B cell (primary cell): ENCODE results near the gene LRBA. TPM values are rescaled to one million over a fixed set of nuclear protein-coding genes. Genes with fewer than 3 reads are reported as not detected.

Experiments used
- ATAC-seq: fragments of 200-7000 bp; cut with Tn5 transposase; one replicate; pipeline ENCODE4 v1.10.0; 2021; ENCODE audit warnings: low read depth, mild to moderate bottlenecking, moderate number of reproducible peaks, moderate library complexity
- CTCF ChIA-PET: fragments of 350-600 bp; sonication (Branson Sonifier 250); formaldehyde crosslinking; loops from one replicate; lab custom pipeline; 2021; ENCODE audit warnings: antibody characterized with exemption, inconsistent platforms; lab: Charles Lee
- POLR2A ChIA-PET: fragments of 350-600 bp; sonication (Branson Sonifier 250); formaldehyde crosslinking; loops from one replicate; lab custom pipeline; 2021; ENCODE audit warnings: antibody characterized with exemption; lab: Charles Lee
- DNase-seq: peaks from one replicate; pipeline ENCODE4 v3.0.0; 2013
- H2AFZ ChIP-seq: 2 replicates; pipeline ENCODE4 v1.6.1; 2012; ENCODE audit warnings: mild to moderate bottlenecking, low read depth, low read length; ENCODE audit not compliant: insufficient read depth, poor library complexity, severe bottlenecking
- H3K27ac ChIP-seq, 2 donors: 1 replicate in 1 of 2; 2 replicates in 1 of 2; pipeline ENCODE4 v1.5.1; 2012 to 2013; ENCODE audit warnings: low read length in 2 of 2, mild to moderate bottlenecking in 2 of 2, moderate library complexity in 1 of 2
- H3K27me3 ChIP-seq, 4 experiments: fragments of 200-600 bp in 1 of 4; sonication (generic) in 1 of 4; replicated peaks in 1 of 4; 1 replicate in 2 of 4; 2 replicates in 2 of 4; pipeline versions ENCODE4 v1.6.1 to v1.7.0; 2013 to 2016; ENCODE audit warnings: low read length in 3 of 4, mild to moderate bottlenecking in 2 of 4, mixed read lengths in 1 of 4, moderate library complexity in 1 of 4; ENCODE audit not compliant: insufficient read depth in 4 of 4, control insufficient read depth in 3 of 4; ENCODE audit errors: control extremely low read depth in 1 of 4
- H3K36me3 ChIP-seq, 2 experiments: replicated peaks in 1 of 2; 1 replicate in 1 of 2; 2 replicates in 1 of 2; pipeline versions ENCODE4 v1.6.1 to v1.7.1; 2013; ENCODE audit warnings: low read length in 1 of 2; ENCODE audit not compliant: insufficient read depth in 2 of 2, control insufficient read depth in 1 of 2; ENCODE audit errors: control extremely low read depth in 1 of 2, extremely low read depth in 1 of 2
- H3K4me1 ChIP-seq, 2 donors: fragments of 200-600 bp in 1 of 2; sonication (generic) in 1 of 2; 1 replicate in 1 of 2; 2 replicates in 1 of 2; pipeline versions ENCODE4 v1.5.1 to v1.6.1; 2013 to 2017; ENCODE audit warnings: low read length in 2 of 2; ENCODE audit not compliant: control insufficient read depth in 2 of 2, insufficient read depth in 2 of 2
- H3K4me2 ChIP-seq: replicated peaks from 2 replicates; pipeline ENCODE3; 2012; ENCODE audit warnings: mild to moderate bottlenecking, low read depth, low read length; ENCODE audit not compliant: poor library complexity, severe bottlenecking
- H3K4me3 ChIP-seq, 5 experiments: fragments of 200-600 bp in 1 of 5; sonication (generic) in 1 of 5; 1 replicate in 3 of 5; 2 replicates in 2 of 5; pipeline versions ENCODE4 v1.5.1 to v1.7.0; 2011 to 2016; ENCODE audit warnings: low read length in 4 of 5, mild to moderate bottlenecking in 4 of 5, low read depth in 2 of 5, control low read depth in 1 of 5, moderate library complexity in 1 of 5; ENCODE audit not compliant: insufficient read depth in 1 of 5; ENCODE audit errors: control extremely low read depth in 1 of 5, extremely low read depth in 1 of 5
- H3K79me2 ChIP-seq: fragments of 200-600 bp; sonication (generic); one replicate; pipeline ENCODE4 v1.6.0; 2016; ENCODE audit warnings: low read length; ENCODE audit not compliant: control insufficient read depth, insufficient read depth
- H3K9ac ChIP-seq: fragments of 200-600 bp; sonication (generic); 2 replicates; pipeline ENCODE4 v1.6.1; 2017; ENCODE audit warnings: mild to moderate bottlenecking, low read length, moderate library complexity
- H3K9me3 ChIP-seq, 3 donors: one replicate each; pipeline versions ENCODE4 v1.6.1 to v1.7.1; 2013; ENCODE audit warnings: low read length in 2 of 3; ENCODE audit not compliant: control insufficient read depth in 2 of 3, insufficient read depth in 1 of 3; ENCODE audit errors: control extremely low read depth in 1 of 3
- H4K20me1 ChIP-seq: 2 replicates; pipeline ENCODE4 v1.6.0; 2012; ENCODE audit warnings: mild to moderate bottlenecking, low read length; ENCODE audit not compliant: insufficient read depth, control insufficient read depth, poor library complexity, severe bottlenecking
- H3K27ac Mint-ChIP-seq: one replicate; pipeline ENCODE4 v1.8.0; 2021; ENCODE audit warnings: mixed read lengths
- H3K27me3 Mint-ChIP-seq: one replicate; pipeline ENCODE4 v1.8.0; 2021; ENCODE audit warnings: mixed read lengths
- H3K4me1 Mint-ChIP-seq: one replicate; pipeline ENCODE4 v1.8.0; 2021; ENCODE audit warnings: mixed read lengths
- H3K4me3 Mint-ChIP-seq: one replicate; pipeline ENCODE4 v1.8.0; 2021; ENCODE audit warnings: mixed read lengths
- H3K9me3 Mint-ChIP-seq: one replicate; pipeline ENCODE4 v1.8.0; 2022; ENCODE audit warnings: mixed read lengths; ENCODE audit not compliant: insufficient read depth
- CTCF ChIP-seq: fragments of 200-600 bp; IDR thresholded peaks from one replicate; pipeline ENCODE4 v1.8.0; 2022; ENCODE audit warnings: antibody characterized with exemption, mild to moderate bottlenecking
- EZH2 ChIP-seq: IDR thresholded peaks from 2 replicates; pipeline ENCODE4 v1.6.1; 2012; ENCODE audit warnings: borderline replicate concordance, low read depth, mild to moderate bottlenecking, moderate library complexity, low read length; ENCODE audit not compliant: insufficient read depth, poor library complexity, severe bottlenecking
- WGBS: methylation state at CpG from one replicate; pipeline ENCODE4 v1.1.5; 2013; ENCODE audit warnings: missing lambda C conversion rate; ENCODE audit not compliant: insufficient coverage; 5-methylcytosine and 5-hydroxymethylcytosine counted together
- intact Hi-C: fragments of 100-400 bp; cut with micrococcal nuclease; formaldehyde crosslinking; loops from one replicate; pipeline ENCODE4 v1.10.0; 2022
- polyA plus RNA-seq: library from polyadenylated mRNA; depleted of rRNA; stranded (reverse); fragments of >200 nt; gene quantifications from 2 replicates; pipeline ENCODE4 v1.2.3, GENCODE V29; 2012
- total RNA-seq, 2 donors: library from RNA; stranded (reverse); fragments of 120-200 nt in 1 of 2; gene quantifications; 1 replicate in 1 of 2; 2 replicates in 1 of 2; pipeline versions ENCODE4 v1.2.3 to v1.2.4, GENCODE V29; 2013 to 2022

LRBA gene
- total and polyA plus RNA-seq, 2 donors (not counting 1 experiment from before 2014, with no cell fraction given): 17.5 to 86.7 TPM

GRCh38 chr4:150447356-150447755 lies 567.7 kb downstream of the LRBA start:
- H3K4me1 ChIP-seq: no peaks in the 10 kb centered on the region
- WGBS: no CpG with 5 or more reads among the region's 1 CpG
- H3K27me3 ChIP-seq: no peaks in the 10 kb centered on the region
- Mint-ChIP-seq H3K4me1 (no peaks in the 10 kb centered on the region), H3K27ac (no peak overlapping the region), H3K9me3 (peaks cover 3% of the 10 kb centered on the region), H3K27me3 (no peaks in the 10 kb centered on the region), H3K4me3 (no peak overlapping the region)
- H3K4me3 ChIP-seq: no peak overlapping the region
- H4K20me1 ChIP-seq: no peaks in the 10 kb centered on the region
- H3K36me3 ChIP-seq: no peaks in the 10 kb centered on the region
- DNase-seq (no peak), ATAC-seq (no peak)
- H3K27ac ChIP-seq: no peak overlapping the region
- ChIA-PET POLR2A (no interaction called here), CTCF (no interaction called here)
- intact Hi-C loops: no loop called here
- TF ChIP-seq CTCF: no peak
- no peak for TF ChIP-seq EZH2
- no peak overlapping the region for H2AFZ ChIP-seq
- H3K9me3 ChIP-seq: no peaks in the 10 kb centered on the region
- no peak overlapping the region for H3K9ac ChIP-seq
- H3K4me2 ChIP-seq: no peak overlapping the region
- H3K79me2 ChIP-seq: no peaks in the 10 kb centered on the region

- Histone ChIP-seq H2AFZ (no peak overlapping the region), H3K9ac (no peak overlapping the region), H3K4me3 (no peak overlapping the region), H3K27ac (no peak overlapping the region), H3K36me3 (no peaks in the 10 kb centered on the region), H3K4me2 (no peak overlapping the region), H3K9me3 (no peaks in the 10 kb centered on the region), H3K4me1 (no peaks in the 10 kb centered on the region), H3K27me3 (no peaks in the 10 kb centered on the region), H4K20me1 (no peaks in the 10 kb centered on the region), H3K79me2 (no peaks in the 10 kb centered on the region)
- POLR2A ChIA-PET: no interaction called here
- no peaks in the 10 kb centered on the region for H3K27me3 Mint-ChIP-seq
- H3K27ac Mint-ChIP-seq: no peak overlapping the region
- ATAC-seq (no peak), DNase-seq (no peak)
- TF ChIP-seq CTCF (no peak), EZH2 (no peak)
- no peaks in the 10 kb centered on the region for H3K4me1 Mint-ChIP-seq
- intact Hi-C loops: no loop called here
- WGBS: no CpG with 5 or more reads among the region's 3 CpGs
- CTCF ChIA-PET: no interaction called here
- H3K4me3 Mint-ChIP-seq: no peak overlapping the region
- H3K9me3 Mint-ChIP-seq: no peaks in the 10 kb centered on the region
Measured at GRCh38 chr4:150439451-150439933, 575.6 kb downstream of the LRBA start.
